GM23248 (cell line): ENCODE results near the gene P2RY2.

Experiments
- EZH2 ChIP-seq: fragments of 200-600 bp; sonication (generic); IDR thresholded peaks from 2 replicates; pipeline ENCODE4 v1.6.1; 2018; ENCODE audit warnings: antibody characterized with exemption, mild to moderate bottlenecking; ENCODE audit not compliant: insufficient read depth, poor library complexity, severe bottlenecking
- EZH2phosphoT487 ChIP-seq: fragments of 200-600 bp; sonication (generic); IDR thresholded peaks from 2 replicates; pipeline ENCODE4 v1.6.1; 2018; ENCODE audit warnings: antibody characterized with exemption, moderate library complexity, mild to moderate bottlenecking, low read depth; ENCODE audit not compliant: insufficient read depth

DNA sequence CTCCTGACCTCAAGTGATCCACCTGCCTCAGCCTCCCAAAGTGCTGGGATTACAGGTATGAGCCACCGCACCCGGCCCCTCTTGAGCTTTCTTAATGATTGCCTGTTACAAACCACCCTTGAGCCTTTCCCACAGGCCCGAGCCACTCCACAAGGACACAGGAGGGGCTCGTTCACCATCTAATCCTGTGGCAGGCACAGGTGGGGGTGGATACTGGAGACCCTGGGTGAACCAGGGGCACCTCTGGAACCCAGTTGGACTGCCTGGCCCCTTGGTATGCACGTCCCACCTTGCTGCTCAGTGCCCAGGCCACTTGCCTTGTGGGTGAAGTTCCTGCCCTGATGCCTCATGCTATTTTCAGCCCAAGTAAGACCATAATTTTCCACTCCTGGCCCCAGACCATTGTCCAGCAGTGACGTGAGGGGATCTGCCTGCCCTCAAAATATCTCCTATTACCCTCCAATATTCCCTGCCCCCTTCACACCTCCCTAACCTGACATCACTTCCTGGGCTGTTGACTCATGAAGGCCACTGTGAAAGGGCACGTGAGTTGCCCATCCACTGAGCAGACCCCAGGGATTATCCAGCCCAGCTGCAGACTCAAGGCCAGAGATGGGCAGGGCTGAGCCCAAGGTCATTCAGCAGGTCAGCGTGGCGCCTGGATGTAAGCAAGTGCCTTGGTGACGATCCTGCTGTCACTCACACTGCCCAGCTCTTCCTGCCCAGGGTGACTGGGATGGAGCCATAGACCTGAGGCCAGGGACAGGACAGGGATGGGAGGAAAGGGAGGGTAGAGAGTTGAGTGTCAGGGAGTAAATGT lies 19.6 kb downstream of the P2RY2 start:
- no peak for TF ChIP-seq EZH2
- no peak for TF ChIP-seq EZH2phosphoT487
